ENCODE results near the gene OR4M2.
"Not testable (repeated sequence)": the region's sequence is repeated elsewhere in the genome, so short reads cannot be mapped to it uniquely, and the experiment has no call there.

Gene OR4M2

GRCh38 chr15:22080227-22080626 is at the start of gene OR4M2:
TSS of gene OR4M2 (plus strand) at chr15:22080527. CDS start at chr15:22080625, 98 bp downstream.
- not testable (repeated sequence) for DNase-seq (ENCODE audit: low read depth)

GRCh38 chr15:22069267-22069666 is 11.1 kb upstream of the OR4M2 start:
- DNase-seq (ENCODE audit: low read depth) = not testable (repeated sequence)

GRCh38 chr15:22081386-22081785 is 1.1 kb downstream of the OR4M2 start:
- not testable (repeated sequence) for DNase-seq (ENCODE audit: low read depth)

- DNase-seq (ENCODE audit: low read depth) = not testable (repeated sequence)
These were observed 18.4 kb downstream of the OR4M2 start for GRCh38 chr15:22098616-22099253.

- not testable (repeated sequence) for DNase-seq (ENCODE audit: low read depth)
These were observed 19.1 kb downstream of the OR4M2 start for GRCh38 chr15:22099289-22099891.

GRCh38 chr15:22122033-22122432 is 41.7 kb downstream of the OR4M2 start:
- not testable (repeated sequence) for DNase-seq (ENCODE audit: low read depth)

All from HS-27A (cell line).